GM12878 (cell line): ENCODE data around the gene ACER3.
"Not testable (repeated sequence)": the region's sequence is repeated elsewhere in the genome, so short reads cannot be mapped to it uniquely, and the experiment has no call there.

ENCODE experiments used
- BHLHE40 ChIP-seq, 2 experiments: fragments of 450-650 bp in 1 of 2; IDR thresholded peaks; 2 replicates each; pipeline ENCODE4 v1.6.1; 2011 to 2017; ENCODE audit warnings: low read depth in 2 of 2, borderline replicate concordance in 1 of 2, improper control_type of control experiment in 1 of 2, low read length in 1 of 2, mild to moderate bottlenecking in 1 of 2
- CREM ChIP-seq: IDR thresholded peaks from 2 replicates; pipeline ENCODE4 v1.6.1; 2014; ENCODE audit warnings: antibody characterized with exemption, low read depth
- EP300 ChIP-seq, 2 experiments: fragments of 150-350 bp in 1 of 2; IDR thresholded peaks; 2 replicates each; pipeline ENCODE4 v1.6.1; 2011 to 2012; ENCODE audit warnings: low read depth in 2 of 2, low read length in 2 of 2, borderline replicate concordance in 1 of 2, improper control_type of control experiment in 1 of 2, inconsistent platforms in 1 of 2; ENCODE audit not compliant: control insufficient read depth in 1 of 2
- HCFC1 ChIP-seq: fragments of 150-350 bp; IDR thresholded peaks from 2 replicates; pipeline ENCODE4 v1.6.1; 2014; ENCODE audit warnings: low read length
- SIX5 ChIP-seq: IDR thresholded peaks from 2 replicates; pipeline ENCODE4 v1.6.1; 2011; ENCODE audit warnings: mild to moderate bottlenecking, low read depth, low read length, moderate library complexity; ENCODE audit not compliant: severe bottlenecking
- TCF12 ChIP-seq: IDR thresholded peaks from 2 replicates; pipeline ENCODE4 v1.6.1; 2011; ENCODE audit warnings: low read depth, mild to moderate bottlenecking, low read length
- TF ChIP-seq, protein P1 (sequence below): IDR thresholded peaks from 2 replicates; pipeline ENCODE4 v1.6.1; 2012; ENCODE audit warnings: low read depth, low read length, improper control_type of control experiment
- TF ChIP-seq, protein P2 (sequence below): fragments of 450-650 bp; IDR thresholded peaks from 2 replicates; pipeline ENCODE4 v1.6.1; 2017; ENCODE audit warnings: mild to moderate bottlenecking, low read depth, inconsistent platforms; ENCODE audit not compliant: poor library complexity, severe bottlenecking
- TF ChIP-seq, protein P3 (sequence below), 3 experiments: IDR thresholded peaks in 2 of 3; conservative IDR thresholded peaks in 1 of 3; 2 replicates each; pipeline ENCODE4 v1.5.1; 2011; ENCODE audit warnings: low read depth in 3 of 3, low read length in 3 of 3, mild to moderate bottlenecking in 3 of 3, control low read depth in 2 of 3, moderate library complexity in 2 of 3, inconsistent platforms in 1 of 3, mixed read lengths in 1 of 3; ENCODE audit not compliant: control insufficient read depth in 2 of 3, insufficient read depth in 1 of 3; ENCODE audit errors: extremely low read depth in 1 of 3
- TF ChIP-seq, protein P4 (sequence below): fragments of 450-650 bp; IDR thresholded peaks from 2 replicates; pipeline ENCODE4 v1.6.1; 2016; ENCODE audit warnings: mild to moderate bottlenecking

DNA sequence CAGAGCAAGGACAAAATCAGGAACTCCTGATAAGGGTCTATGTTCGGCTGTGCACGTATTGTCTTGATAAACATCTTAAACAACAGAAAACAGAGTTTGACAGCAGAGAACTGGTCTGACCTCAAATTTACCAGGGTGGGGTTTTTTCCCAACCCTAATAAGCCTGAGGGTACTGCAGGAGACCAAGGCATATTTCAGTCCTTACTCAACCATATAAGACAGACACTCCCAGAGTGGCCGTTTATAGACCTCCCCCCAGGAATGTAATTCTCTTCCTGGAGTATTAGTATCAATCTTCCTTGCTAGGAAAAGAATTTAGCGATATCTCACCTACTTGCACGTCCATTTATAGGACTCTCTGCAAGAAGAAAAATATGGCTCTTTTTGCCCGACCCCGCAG lies 45.0 kb upstream of the ACER3 start:
- TF ChIP-seq, protein P1, sequence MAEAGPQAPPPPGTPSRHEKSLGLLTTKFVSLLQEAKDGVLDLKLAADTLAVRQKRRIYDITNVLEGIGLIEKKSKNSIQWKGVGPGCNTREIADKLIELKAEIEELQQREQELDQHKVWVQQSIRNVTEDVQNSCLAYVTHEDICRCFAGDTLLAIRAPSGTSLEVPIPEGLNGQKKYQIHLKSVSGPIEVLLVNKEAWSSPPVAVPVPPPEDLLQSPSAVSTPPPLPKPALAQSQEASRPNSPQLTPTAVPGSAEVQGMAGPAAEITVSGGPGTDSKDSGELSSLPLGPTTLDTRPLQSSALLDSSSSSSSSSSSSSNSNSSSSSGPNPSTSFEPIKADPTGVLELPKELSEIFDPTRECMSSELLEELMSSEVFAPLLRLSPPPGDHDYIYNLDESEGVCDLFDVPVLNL, result not testable (repeated sequence)
- TF ChIP-seq BHLHE40 (IDR thresholded peaks at IDR 0.05; ENCODE audit: borderline replicate concordance in 1 of 2, low read depth in 2 of 2, low read length in 1 of 2); EP300 (IDR thresholded peaks at IDR 0.05; ENCODE audit: borderline replicate concordance in 1 of 2, control insufficient read depth in 1 of 2, low read depth in 2 of 2, low read length in 2 of 2); SIX5; CREM; HCFC1; TCF12: not testable (repeated sequence)
- TF ChIP-seq, protein P2, sequence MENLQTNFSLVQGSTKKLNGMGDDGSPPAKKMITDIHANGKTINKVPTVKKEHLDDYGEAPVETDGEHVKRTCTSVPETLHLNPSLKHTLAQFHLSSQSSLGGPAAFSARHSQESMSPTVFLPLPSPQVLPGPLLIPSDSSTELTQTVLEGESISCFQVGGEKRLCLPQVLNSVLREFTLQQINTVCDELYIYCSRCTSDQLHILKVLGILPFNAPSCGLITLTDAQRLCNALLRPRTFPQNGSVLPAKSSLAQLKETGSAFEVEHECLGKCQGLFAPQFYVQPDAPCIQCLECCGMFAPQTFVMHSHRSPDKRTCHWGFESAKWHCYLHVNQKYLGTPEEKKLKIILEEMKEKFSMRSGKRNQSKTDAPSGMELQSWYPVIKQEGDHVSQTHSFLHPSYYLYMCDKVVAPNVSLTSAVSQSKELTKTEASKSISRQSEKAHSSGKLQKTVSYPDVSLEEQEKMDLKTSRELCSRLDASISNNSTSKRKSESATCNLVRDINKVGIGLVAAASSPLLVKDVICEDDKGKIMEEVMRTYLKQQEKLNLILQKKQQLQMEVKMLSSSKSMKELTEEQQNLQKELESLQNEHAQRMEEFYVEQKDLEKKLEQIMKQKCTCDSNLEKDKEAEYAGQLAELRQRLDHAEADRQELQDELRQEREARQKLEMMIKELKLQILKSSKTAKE, result not testable (repeated sequence)
- TF ChIP-seq, protein P3, sequence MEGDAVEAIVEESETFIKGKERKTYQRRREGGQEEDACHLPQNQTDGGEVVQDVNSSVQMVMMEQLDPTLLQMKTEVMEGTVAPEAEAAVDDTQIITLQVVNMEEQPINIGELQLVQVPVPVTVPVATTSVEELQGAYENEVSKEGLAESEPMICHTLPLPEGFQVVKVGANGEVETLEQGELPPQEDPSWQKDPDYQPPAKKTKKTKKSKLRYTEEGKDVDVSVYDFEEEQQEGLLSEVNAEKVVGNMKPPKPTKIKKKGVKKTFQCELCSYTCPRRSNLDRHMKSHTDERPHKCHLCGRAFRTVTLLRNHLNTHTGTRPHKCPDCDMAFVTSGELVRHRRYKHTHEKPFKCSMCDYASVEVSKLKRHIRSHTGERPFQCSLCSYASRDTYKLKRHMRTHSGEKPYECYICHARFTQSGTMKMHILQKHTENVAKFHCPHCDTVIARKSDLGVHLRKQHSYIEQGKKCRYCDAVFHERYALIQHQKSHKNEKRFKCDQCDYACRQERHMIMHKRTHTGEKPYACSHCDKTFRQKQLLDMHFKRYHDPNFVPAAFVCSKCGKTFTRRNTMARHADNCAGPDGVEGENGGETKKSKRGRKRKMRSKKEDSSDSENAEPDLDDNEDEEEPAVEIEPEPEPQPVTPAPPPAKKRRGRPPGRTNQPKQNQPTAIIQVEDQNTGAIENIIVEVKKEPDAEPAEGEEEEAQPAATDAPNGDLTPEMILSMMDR (IDR thresholded peaks at IDR 0.05 in 2 of 3, conservative IDR thresholded peaks at IDR 0.05 in 1 of 3; ENCODE audit: control insufficient read depth in 2 of 3, extremely low read depth in 1 of 3, insufficient read depth in 1 of 3, low read depth in 3 of 3, low read length in 3 of 3), result not testable (repeated sequence)
- TF ChIP-seq, protein P4, sequence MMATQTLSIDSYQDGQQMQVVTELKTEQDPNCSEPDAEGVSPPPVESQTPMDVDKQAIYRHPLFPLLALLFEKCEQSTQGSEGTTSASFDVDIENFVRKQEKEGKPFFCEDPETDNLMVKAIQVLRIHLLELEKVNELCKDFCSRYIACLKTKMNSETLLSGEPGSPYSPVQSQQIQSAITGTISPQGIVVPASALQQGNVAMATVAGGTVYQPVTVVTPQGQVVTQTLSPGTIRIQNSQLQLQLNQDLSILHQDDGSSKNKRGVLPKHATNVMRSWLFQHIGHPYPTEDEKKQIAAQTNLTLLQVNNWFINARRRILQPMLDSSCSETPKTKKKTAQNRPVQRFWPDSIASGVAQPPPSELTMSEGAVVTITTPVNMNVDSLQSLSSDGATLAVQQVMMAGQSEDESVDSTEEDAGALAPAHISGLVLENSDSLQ, result not testable (repeated sequence)
